Measurements from ENCODE around the gene CNR2. TPM values are rescaled to one million over a fixed set of nuclear protein-coding genes. Genes with fewer than 3 reads are reported as not detected.

The CNR2 gene
- total RNA-seq, 2 donors from 2014 or later = 0.13 to 0.85 TPM

DNA sequence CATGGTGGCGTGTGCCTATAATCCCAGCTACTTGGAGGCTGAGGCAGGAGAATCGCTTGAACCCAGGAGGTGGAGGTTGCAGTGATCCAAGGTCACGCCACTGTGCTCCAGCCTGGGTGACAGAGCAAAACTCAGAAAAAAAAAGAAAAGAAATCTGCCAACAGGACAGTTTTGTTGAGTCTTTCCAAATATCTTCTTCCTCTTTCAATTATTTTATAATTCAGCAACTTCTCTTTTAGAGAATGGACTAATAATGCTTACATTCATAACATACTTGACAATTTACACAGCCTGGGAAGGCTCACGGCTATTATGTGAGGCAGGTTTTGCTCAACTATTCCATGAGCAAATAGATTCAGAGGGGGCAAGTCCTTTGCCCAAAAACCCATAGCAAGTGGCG lies 18.1 kb downstream of the CNR2 start:
- peaks cover 8% of the 10 kb centered on the region for H3K4me1 Mint-ChIP-seq
- ATAC-seq (no peak), DNase-seq (no peak)
- no peak overlapping the region for H3K4me3 Mint-ChIP-seq
- no peaks in the 10 kb centered on the region for H3K9me3 ChIP-seq (ENCODE audit: control insufficient read depth, low read length, poor library complexity, severe bottlenecking)
- H3K27me3 Mint-ChIP-seq = peaks cover 30% of the 10 kb centered on the region
- H3K27ac Mint-ChIP-seq = no peak overlapping the region
- H3K36me3 Mint-ChIP-seq (ENCODE audit: low read depth) = peaks cover 2% of the 10 kb centered on the region

DNA sequence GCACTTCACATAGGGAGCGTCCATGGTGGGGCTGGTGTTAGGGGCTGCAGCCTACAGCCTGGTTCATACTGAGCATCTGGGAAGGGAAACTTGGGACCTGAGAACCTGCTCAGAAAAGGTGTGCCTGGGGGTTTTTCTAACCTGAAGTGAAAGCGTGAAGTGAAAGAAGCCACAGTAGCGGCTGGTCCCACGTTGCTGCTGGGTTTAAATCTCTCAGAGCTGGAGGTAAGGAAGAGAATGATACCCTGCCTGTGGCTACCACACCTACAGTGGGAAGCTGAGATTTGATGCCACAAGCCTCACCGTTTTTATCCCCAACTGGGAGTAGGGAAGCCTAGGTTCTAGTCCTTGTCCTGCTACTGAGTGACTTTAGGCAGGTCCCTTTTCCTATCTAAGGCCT lies 24.1 kb downstream of the CNR2 start:
- H3K4me3 Mint-ChIP-seq = no peak overlapping the region

DNA sequence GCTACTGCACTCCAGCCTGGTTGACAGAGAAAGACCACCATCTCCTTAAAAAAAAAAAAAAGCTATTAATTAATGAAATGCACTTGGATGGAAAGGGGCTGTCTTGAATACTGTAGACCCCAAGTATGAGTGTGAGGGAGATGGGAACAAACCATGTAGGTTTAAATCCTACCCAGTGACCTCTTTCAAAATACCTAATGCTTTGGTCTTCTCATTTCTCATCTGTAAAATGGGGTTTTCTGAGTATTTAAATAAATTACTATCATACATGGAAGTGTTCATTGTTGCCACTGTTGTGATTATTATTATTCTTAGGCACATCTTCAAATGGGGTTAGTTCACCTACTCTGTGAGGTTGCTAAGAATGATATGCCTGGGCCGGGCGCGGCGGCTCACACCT lies 27.9 kb downstream of the CNR2 start:
- no peaks in the 10 kb centered on the region for H3K9me3 ChIP-seq (ENCODE audit: control insufficient read depth, low read length, poor library complexity, severe bottlenecking)
- ATAC-seq (no peak), DNase-seq (no peak)
- H3K27ac Mint-ChIP-seq = no peak overlapping the region
- peaks cover 7% of the 10 kb centered on the region for H3K27me3 Mint-ChIP-seq
- no peaks in the 10 kb centered on the region for H3K36me3 Mint-ChIP-seq (ENCODE audit: low read depth)
- no peak overlapping the region for H3K4me3 Mint-ChIP-seq
- no peaks in the 10 kb centered on the region for H3K4me1 Mint-ChIP-seq

More for the DNA sequence above, 24.1 kb downstream of the CNR2 start:
- no peaks in the 10 kb centered on the region for H3K9me3 ChIP-seq (ENCODE audit: control insufficient read depth, low read length, poor library complexity, severe bottlenecking)
- H3K27me3 Mint-ChIP-seq = peaks cover 25% of the 10 kb centered on the region
- peaks cover 2% of the 10 kb centered on the region for H3K36me3 Mint-ChIP-seq (ENCODE audit: low read depth)
- no peaks in the 10 kb centered on the region for H3K4me1 Mint-ChIP-seq
- DNase-seq = no peak
- peak; percentile 39 for ATAC-seq
- no peak overlapping the region for H3K27ac Mint-ChIP-seq

DNA sequence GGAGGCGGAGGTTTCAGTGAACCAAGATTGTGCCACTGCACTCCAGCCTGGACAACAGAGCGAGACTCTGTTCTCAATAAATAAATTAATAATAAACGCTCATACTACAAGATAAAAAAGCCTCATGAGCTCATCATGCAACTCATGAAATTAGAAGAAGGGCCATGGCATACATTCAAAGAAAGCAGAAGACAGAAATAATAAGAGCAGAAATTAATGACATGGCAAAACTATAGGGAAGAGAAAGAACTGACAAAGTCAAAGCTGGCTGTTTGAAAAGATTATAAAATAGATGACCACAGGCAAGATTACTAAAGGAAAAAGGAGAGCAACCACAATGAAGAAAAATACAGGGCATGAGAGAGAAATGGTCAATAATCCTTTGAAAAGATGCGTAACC lies 30.4 kb downstream of the CNR2 start:
- Mint-ChIP-seq H3K4me3 (no peak overlapping the region), H3K36me3 (ENCODE audit: low read depth) (peaks cover 2% of the 10 kb centered on the region), H3K4me1 (no peaks in the 10 kb centered on the region), H3K27ac (no peak overlapping the region), H3K27me3 (peaks cover under 1% of the 10 kb centered on the region)
- no peaks in the 10 kb centered on the region for H3K9me3 ChIP-seq (ENCODE audit: control insufficient read depth, low read length, poor library complexity, severe bottlenecking)
- ATAC-seq (no peak), DNase-seq (no peak)

DNA sequence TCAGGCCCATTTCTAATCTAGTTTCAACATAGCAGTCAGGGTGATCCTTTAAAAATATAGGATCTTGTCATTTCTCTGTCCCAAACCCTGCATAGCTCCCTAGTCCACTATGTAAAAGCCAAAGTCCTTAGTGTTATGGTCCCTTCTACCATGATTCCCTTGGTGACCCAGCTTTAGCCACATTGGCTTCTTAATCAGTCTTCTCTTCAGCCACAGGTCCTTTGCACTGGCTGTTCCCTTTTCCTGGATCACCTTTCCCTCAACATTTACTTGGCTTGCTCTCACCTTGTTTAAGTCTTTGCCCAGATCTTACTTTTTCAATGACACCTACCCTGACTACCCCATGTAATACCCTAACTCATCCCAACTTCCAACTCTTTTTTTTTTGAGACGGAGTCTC lies 33.4 kb downstream of the CNR2 start:
- H3K9me3 ChIP-seq (ENCODE audit: control insufficient read depth, low read length, poor library complexity, severe bottlenecking) = no peaks in the 10 kb centered on the region
- H3K4me1 Mint-ChIP-seq = no peaks in the 10 kb centered on the region
- DNase-seq (no peak), ATAC-seq (no peak)
- H3K27ac Mint-ChIP-seq = no peak overlapping the region
- H3K4me3 Mint-ChIP-seq = no peak overlapping the region
- H3K27me3 Mint-ChIP-seq = peaks cover 1% of the 10 kb centered on the region
- H3K36me3 Mint-ChIP-seq (ENCODE audit: low read depth) = peaks cover 2% of the 10 kb centered on the region

DNA sequence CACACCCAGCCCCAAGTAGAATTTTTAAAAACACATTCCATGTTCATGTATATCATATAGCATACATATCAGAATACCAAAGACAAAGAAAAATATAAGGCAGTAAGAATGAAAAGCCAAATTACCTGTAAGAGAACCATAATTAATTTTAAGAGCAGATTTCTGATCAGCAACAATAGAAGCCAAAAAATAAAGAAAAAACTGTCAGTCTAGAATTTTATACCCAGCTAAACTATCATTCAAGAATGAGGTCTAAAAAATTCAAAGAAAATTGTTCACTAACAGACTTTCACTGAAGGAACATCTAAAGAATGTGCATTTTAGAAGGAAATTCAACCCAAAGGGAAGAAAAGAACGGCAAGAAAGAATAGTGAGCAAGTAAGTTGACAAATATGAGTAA lies 34.5 kb downstream of the CNR2 start:
- peaks cover 11% of the 10 kb centered on the region for H3K27me3 Mint-ChIP-seq
- no peak for DNase-seq

DNA sequence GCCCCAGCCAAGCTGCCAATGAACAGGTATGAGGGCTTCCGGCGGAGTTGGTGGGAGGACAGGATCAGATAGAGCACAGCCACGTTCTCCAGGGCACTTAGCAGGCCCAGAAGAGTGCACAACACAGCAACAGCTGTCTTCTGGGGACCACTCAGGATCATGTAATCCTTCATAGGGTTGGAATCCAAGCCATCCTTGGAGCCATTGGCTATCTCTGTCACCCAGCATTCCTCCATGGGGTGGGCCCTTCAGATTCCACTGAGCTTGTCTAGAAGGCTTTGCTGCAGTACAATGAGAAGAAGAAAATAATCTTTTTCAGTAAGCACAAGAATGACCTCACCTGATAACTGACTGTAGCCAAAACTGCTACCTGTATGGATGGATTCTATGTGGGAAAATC lies 37.8 kb downstream of the CNR2 start:
- ATAC-seq = no peak
- H3K36me3 Mint-ChIP-seq (ENCODE audit: low read depth) = peaks cover 2% of the 10 kb centered on the region

More for the DNA sequence above, 34.5 kb downstream of the CNR2 start:
- H3K4me3 Mint-ChIP-seq = no peak overlapping the region
- no peaks in the 10 kb centered on the region for H3K9me3 ChIP-seq (ENCODE audit: control insufficient read depth, low read length, poor library complexity, severe bottlenecking)
- no peak for ATAC-seq
- H3K27ac Mint-ChIP-seq = no peak overlapping the region
- no peaks in the 10 kb centered on the region for H3K4me1 Mint-ChIP-seq
- H3K36me3 Mint-ChIP-seq (ENCODE audit: low read depth) = peaks cover 2% of the 10 kb centered on the region

DNA sequence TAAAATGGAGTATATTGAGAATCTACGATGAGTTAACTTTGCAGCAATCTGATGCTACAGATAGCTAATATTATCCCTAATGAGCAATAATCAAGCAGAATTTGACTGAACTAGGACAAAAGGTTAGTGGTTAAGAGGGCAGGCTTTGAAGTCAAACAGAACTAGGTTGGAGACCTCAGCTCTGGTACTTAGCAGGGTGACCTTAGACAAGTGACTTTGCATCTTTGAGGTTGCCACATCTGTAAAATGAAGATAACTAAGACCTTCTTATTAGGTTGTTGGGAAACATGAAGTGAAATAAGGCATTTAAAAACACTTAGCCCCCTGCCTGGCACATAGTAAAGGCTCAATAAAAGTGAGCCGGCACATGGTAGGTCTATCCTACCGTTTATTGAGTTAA lies 40.7 kb downstream of the CNR2 start:
- no peak for ATAC-seq
- Mint-ChIP-seq H3K36me3 (ENCODE audit: low read depth) (no peaks in the 10 kb centered on the region), H3K27ac (no peak overlapping the region), H3K4me3 (peak overlapping the region; percentile 55), H3K27me3 (peaks cover 18% of the 10 kb centered on the region), H3K4me1 (peaks cover 11% of the 10 kb centered on the region)
- no peak for DNase-seq
- H3K9me3 ChIP-seq (ENCODE audit: control insufficient read depth, low read length, poor library complexity, severe bottlenecking) = no peaks in the 10 kb centered on the region

More for the DNA sequence above, 37.8 kb downstream of the CNR2 start:
- no peaks in the 10 kb centered on the region for H3K4me1 Mint-ChIP-seq
- no peak overlapping the region for H3K27ac Mint-ChIP-seq
- DNase-seq = no peak
- H3K27me3 Mint-ChIP-seq = peaks cover 11% of the 10 kb centered on the region
- H3K9me3 ChIP-seq (ENCODE audit: control insufficient read depth, low read length, poor library complexity, severe bottlenecking) = no peaks in the 10 kb centered on the region
- no peak overlapping the region for H3K4me3 Mint-ChIP-seq

DNA sequence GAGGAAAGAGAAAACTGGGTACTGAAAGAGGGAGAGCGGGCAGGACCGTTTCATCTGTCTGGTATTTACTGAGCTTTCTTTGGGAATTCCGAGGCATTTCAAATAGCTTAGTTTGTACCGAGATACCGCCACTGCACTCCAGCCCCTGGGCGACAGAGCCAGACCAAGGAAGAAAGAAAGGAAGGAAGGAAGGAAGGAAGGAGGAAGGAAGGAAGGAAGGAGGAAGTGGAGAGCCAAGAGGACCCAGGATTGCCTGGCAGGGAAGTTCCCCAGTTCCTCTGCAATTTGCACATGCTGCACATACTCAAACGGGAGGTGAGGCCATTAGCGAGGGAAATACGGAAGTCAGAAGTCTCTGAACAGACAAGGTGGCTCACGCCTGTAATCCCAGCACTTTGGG lies 44.1 kb downstream of the CNR2 start:
- peaks cover 18% of the 10 kb centered on the region for H3K4me1 Mint-ChIP-seq
- no peaks in the 10 kb centered on the region for H3K9me3 ChIP-seq (ENCODE audit: control insufficient read depth, low read length, poor library complexity, severe bottlenecking)
- peak overlapping the region; percentile 93 for H3K4me3 Mint-ChIP-seq
- peak overlapping the region; percentile 89 for H3K27ac Mint-ChIP-seq
- DNase-seq (no peak), ATAC-seq (no peak)
- no peaks in the 10 kb centered on the region for H3K36me3 Mint-ChIP-seq (ENCODE audit: low read depth)
- peaks cover 9% of the 10 kb centered on the region for H3K27me3 Mint-ChIP-seq

DNA sequence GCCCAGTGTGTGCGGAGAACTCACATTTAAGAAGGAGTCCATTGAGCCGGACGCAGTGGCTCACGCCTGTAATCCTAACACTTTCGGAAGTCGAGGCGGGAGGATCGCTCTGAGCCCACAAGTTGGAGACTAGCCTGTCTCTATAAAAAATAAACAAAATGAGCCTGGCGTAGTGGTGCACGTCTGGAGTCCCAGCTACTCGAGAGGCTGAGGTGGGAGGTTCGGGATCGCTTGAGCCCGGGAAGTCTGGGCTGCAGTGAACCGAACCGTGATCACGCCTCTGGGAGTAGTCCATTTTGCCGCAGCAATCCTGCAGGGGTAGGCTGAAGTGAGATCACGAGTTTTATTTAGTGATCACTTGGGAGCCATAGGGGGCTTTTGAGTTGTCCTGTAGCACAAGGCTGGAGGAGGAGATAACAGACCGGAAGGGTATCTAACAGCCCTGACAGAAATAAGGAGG lies 44.6 kb downstream of the CNR2 start:
- no peak for ATAC-seq
- DNase-seq = no peak
- Mint-ChIP-seq H3K27me3 (peaks cover 7% of the 10 kb centered on the region), H3K4me1 (peaks cover 18% of the 10 kb centered on the region), H3K36me3 (ENCODE audit: low read depth) (no peaks in the 10 kb centered on the region), H3K27ac (peak overlapping the region; percentile 89), H3K4me3 (peak overlapping the region; percentile 93)
- H3K9me3 ChIP-seq (ENCODE audit: control insufficient read depth, low read length, poor library complexity, severe bottlenecking) = no peaks in the 10 kb centered on the region

DNA sequence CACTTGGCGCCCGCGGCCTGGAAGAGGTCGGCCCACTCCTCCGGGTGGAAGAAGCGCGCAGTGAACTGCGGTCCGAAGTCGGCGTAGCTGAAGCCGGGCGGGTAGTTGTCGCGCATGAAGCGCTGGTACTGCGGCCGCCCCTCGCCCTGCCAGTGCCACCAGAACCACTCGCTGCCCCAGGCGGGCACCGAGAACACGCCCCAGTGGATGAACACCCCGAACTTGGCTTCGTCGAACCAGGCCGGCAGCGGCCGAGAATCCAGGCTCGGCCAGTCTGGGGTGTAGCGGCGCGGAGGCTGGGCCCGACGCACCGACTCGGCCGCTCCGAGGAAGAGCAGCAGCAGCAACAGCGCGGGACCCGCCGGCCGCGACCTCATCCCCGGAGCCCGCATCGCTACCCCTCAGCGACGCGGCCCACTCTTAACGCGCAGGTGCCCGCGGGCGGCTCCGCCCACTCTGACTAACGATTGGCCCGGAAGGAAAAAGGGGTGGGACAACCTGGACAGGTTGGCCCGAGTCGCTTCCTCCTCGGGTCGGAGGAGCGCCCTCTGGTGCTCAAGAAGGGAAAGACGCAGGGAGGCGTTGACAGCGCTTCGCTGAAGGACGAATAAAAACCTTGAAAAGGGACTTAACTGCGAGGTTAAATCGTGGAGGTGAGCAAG lies 45.1 kb downstream of the CNR2 start, which contains the start of gene FUCA1:
Gene FUCA1 (minus strand): TSS at position 396 of the 662 bp plus-strand sequence. CDS start 4 bp downstream, at position 392.
- ATAC-seq (peak; percentile 99), DNase-seq (peak; percentile 92 to 96 (median 94))
- no peaks in the 10 kb centered on the region for H3K36me3 Mint-ChIP-seq (ENCODE audit: low read depth)
- H3K27ac Mint-ChIP-seq = peak within 1 kb of the TSS; percentile 89
- no peaks in the 10 kb centered on the region for H3K9me3 ChIP-seq (ENCODE audit: control insufficient read depth, low read length, poor library complexity, severe bottlenecking)
- H3K4me3 Mint-ChIP-seq = peak within 1 kb of the TSS; percentile 93
- peaks cover 18% of the 10 kb centered on the region for H3K4me1 Mint-ChIP-seq
- peaks cover 7% of the 10 kb centered on the region for H3K27me3 Mint-ChIP-seq

DNA sequence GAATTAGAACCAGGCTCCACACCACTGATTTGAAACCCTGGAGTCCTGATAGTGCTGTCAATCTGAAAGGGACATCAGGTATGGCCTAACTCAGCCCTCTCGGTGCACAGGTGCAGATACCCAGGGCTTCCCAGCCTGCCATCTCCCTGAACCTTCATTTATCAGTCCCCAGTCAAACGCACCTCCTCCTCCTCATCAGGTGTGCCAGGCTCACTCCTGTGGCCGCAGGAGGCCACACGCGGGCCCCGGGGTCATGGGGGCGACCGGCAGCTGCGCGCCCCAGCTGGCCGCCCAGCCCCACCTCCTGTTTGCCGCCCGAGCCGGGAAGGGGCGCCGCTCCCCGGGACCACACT lies 45.6 kb downstream of the CNR2 start:
- H3K27ac Mint-ChIP-seq = peak overlapping the region; percentile 89
- H3K27me3 Mint-ChIP-seq = peaks cover 7% of the 10 kb centered on the region
- peak overlapping the region; percentile 93 for H3K4me3 Mint-ChIP-seq
- no peaks in the 10 kb centered on the region for H3K36me3 Mint-ChIP-seq (ENCODE audit: low read depth)
- DNase-seq (no peak), ATAC-seq (no peak)
- H3K4me1 Mint-ChIP-seq = peaks cover 18% of the 10 kb centered on the region
- no peaks in the 10 kb centered on the region for H3K9me3 ChIP-seq (ENCODE audit: control insufficient read depth, low read length, poor library complexity, severe bottlenecking)

DNA sequence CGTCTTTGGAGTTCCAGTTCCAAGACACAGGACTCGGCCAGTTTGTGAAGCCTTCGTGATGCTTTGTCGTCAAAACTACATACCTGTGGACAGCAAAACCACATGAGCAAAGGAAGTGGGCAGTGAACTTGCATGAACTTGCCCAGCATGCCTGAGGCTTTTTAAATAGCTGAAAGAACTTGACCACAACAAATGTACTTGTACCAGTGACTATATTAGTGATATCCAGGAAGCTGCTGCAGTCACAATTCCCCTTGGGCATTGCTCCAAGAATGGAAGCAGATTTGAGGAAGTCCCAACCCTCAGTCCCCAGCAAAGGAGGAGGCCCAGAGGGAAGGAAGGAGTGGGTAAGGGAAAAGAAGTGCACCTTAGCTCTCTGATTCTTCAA lies 47.6 kb downstream of the CNR2 start:
- Mint-ChIP-seq H3K4me1 (peaks cover 18% of the 10 kb centered on the region), H3K36me3 (ENCODE audit: low read depth) (no peaks in the 10 kb centered on the region), H3K27ac (no peak overlapping the region), H3K27me3 (peaks cover 7% of the 10 kb centered on the region), H3K4me3 (no peak overlapping the region)
- no peaks in the 10 kb centered on the region for H3K9me3 ChIP-seq (ENCODE audit: control insufficient read depth, low read length, poor library complexity, severe bottlenecking)
- ATAC-seq (no peak), DNase-seq (no peak)
